ENCODE data around the gene GRID2.

- TF ChIP-seq CTCF (conservative IDR thresholded peaks at IDR 0.05 in 1 of 2, IDR thresholded peaks at IDR 0.05 in 1 of 2; ENCODE audit: low read depth in 1 of 2, low read length in 2 of 2): no peak
- TF ChIP-seq EZH2 (IDR thresholded peaks at IDR 0.05; ENCODE audit: low read length, missing control alignments): no peak
These were observed 45.6 kb upstream of the GRID2 start for GRCh38 chr4:92257931-92258857.

All from fibroblast of lung (primary cell).